Measurements from ENCODE around the gene CHD6. TPM values are rescaled to one million over a fixed set of nuclear protein-coding genes. Genes with fewer than 3 reads are reported as not detected.

CHD6 gene
- total RNA-seq, 1 experiment from 2014 or later: 26.6 TPM

- TF ChIP-seq TCF7L2 (IDR thresholded peaks at IDR 0.05; ENCODE audit: borderline replicate concordance, extremely low read depth, insufficient read depth, insufficient read length): no peak
- peak in 1 of 3 experiments; percentile 11; a peak in 1 of 6 replicates for TF ChIP-seq CTCF (IDR thresholded peaks at IDR 0.05 in 2 of 3, conservative IDR thresholded peaks at IDR 0.05 in 1 of 3; ENCODE audit: borderline replicate concordance in 1 of 3, insufficient read depth in 1 of 3, low read depth in 2 of 3, low read length in 2 of 3)
- H3K4me1 ChIP-seq (ENCODE audit: control insufficient read depth in 1 of 2, insufficient read depth in 2 of 2, low read length in 2 of 2): no peaks in the 10 kb centered on the region
- BruUV-seq (replicated peaks): no TSS peak
- no peaks in the 10 kb centered on the region for H3K9me2 ChIP-seq (ENCODE audit: insufficient read depth)
- H3K79me2 ChIP-seq (ENCODE audit: insufficient read depth, low read length): peaks cover 16% of the 10 kb centered on the region
- no peak overlapping the region for H2AFZ ChIP-seq (ENCODE audit: low read depth, low read length, poor library complexity, severe bottlenecking)
- intact Hi-C loops (cut with micrococcal nuclease): no loop called here
- no peaks in the 10 kb centered on the region for H4K20me1 ChIP-seq (ENCODE audit: insufficient read depth)
- DNase-seq (ENCODE audit: low read depth, low spot score): no peak
- H3K27me3 ChIP-seq (ENCODE audit: insufficient read depth, low read length): no peaks in the 10 kb centered on the region
- ChIA-PET RAD21 (ENCODE audit: low non-redundant PET in 1 of 2, low total read pairs in 2 of 2, uncharacterized antibody in 2 of 2, unreplicated experiment in 2 of 2) (no interaction called here), CTCF (no interaction called here), POLR2A (no interaction called here)
- H3K9me3 ChIP-seq (ENCODE audit: control insufficient read depth in 1 of 2, insufficient read depth in 1 of 2, low read depth in 1 of 2, low read length in 2 of 2): no peaks in the 10 kb centered on the region
- no peak overlapping the region for H3K4me2 ChIP-seq (ENCODE audit: low read length)
- no peak for ATAC-seq
- no peak overlapping the region for H3K4me3 ChIP-seq (replicated peaks in 1 of 2; ENCODE audit: low read depth in 1 of 2, low read length in 2 of 2)
- H3K27ac ChIP-seq (ENCODE audit: low read depth, low read length): no peak overlapping the region
- H3K9ac ChIP-seq (ENCODE audit: low read length): no peak overlapping the region
- H3K36me3 ChIP-seq (ENCODE audit: control insufficient read depth in 1 of 2, insufficient read depth in 2 of 2, low read length in 2 of 2): no peaks in the 10 kb centered on the region
Measured at GRCh38 chr20:41566896-41567527, 51.2 kb downstream of the CHD6 start.

GRCh38 chr20:41563087-41563486 is 55.1 kb downstream of the CHD6 start:
- H3K9ac ChIP-seq (ENCODE audit: low read length): no peak overlapping the region
- ATAC-seq (no peak), DNase-seq (ENCODE audit: low read depth, low spot score) (no peak)
- H3K4me2 ChIP-seq (ENCODE audit: low read length): no peak overlapping the region
- H3K27me3 ChIP-seq (ENCODE audit: insufficient read depth, low read length): no peaks in the 10 kb centered on the region
- no peak overlapping the region for H2AFZ ChIP-seq (ENCODE audit: low read depth, low read length, poor library complexity, severe bottlenecking)
- H3K27ac ChIP-seq (ENCODE audit: low read depth, low read length): no peak overlapping the region
- no peaks in the 10 kb centered on the region for H3K9me3 ChIP-seq (ENCODE audit: control insufficient read depth in 1 of 2, insufficient read depth in 1 of 2, low read depth in 1 of 2, low read length in 2 of 2)
- no TSS peak for BruUV-seq (replicated peaks)
- H3K9me2 ChIP-seq (ENCODE audit: insufficient read depth): no peaks in the 10 kb centered on the region
- no peaks in the 10 kb centered on the region for H4K20me1 ChIP-seq (ENCODE audit: insufficient read depth)
- H3K36me3 ChIP-seq (ENCODE audit: control insufficient read depth in 1 of 2, insufficient read depth in 2 of 2, low read length in 2 of 2): no peaks in the 10 kb centered on the region
- TF ChIP-seq ATF3 (IDR thresholded peaks at IDR 0.05) (no peak), ZBTB33 (IDR thresholded peaks at IDR 0.05; ENCODE audit: extremely low read depth, insufficient replicate concordance, low read length) (no peak), JUND (IDR thresholded peaks at IDR 0.05) (no peak), FOSL1 (IDR thresholded peaks at IDR 0.05; ENCODE audit: low read depth) (no peak), ELF1 (IDR thresholded peaks at IDR 0.05; ENCODE audit: borderline replicate concordance, low read depth) (no peak), SRF (IDR thresholded peaks at IDR 0.05; ENCODE audit: low read depth) (no peak), EZH2 (IDR thresholded peaks at IDR 0.05) (no peak), ZNF274 (IDR thresholded peaks at IDR 0.05; ENCODE audit: low read depth, low read length) (no peak), RAD21 (IDR thresholded peaks at IDR 0.05; ENCODE audit: low read depth) (no peak), REST (IDR thresholded peaks at IDR 0.05; ENCODE audit: low read depth) (no peak)
- no peaks in the 10 kb centered on the region for H3K4me1 ChIP-seq (ENCODE audit: control insufficient read depth in 1 of 2, insufficient read depth in 2 of 2, low read length in 2 of 2)
- intact Hi-C loops (cut with micrococcal nuclease): no loop called here
- H3K79me2 ChIP-seq (ENCODE audit: insufficient read depth, low read length): peaks cover 12% of the 10 kb centered on the region
- POLR2A ChIA-PET: no interaction called here
- CTCF ChIA-PET: interaction anchor here (1.0 kb wide), 1 partner anchor 9 kb away, joined by 4 read pairs; no protein-coding TSS in a partner anchor
- H3K4me3 ChIP-seq (replicated peaks in 1 of 2; ENCODE audit: low read depth in 1 of 2, low read length in 2 of 2): no peak overlapping the region
- RAD21 ChIA-PET (ENCODE audit: low non-redundant PET in 1 of 2, low total read pairs in 2 of 2, uncharacterized antibody in 2 of 2, unreplicated experiment in 2 of 2): no interaction called here

Measured in HCT116 (cell line).